ENCODE measurements around the gene MAMDC2.
"Not testable (repeated sequence)": the region's sequence is repeated elsewhere in the genome, so short reads cannot be mapped to it uniquely, and the experiment has no call there.

The MAMDC2 gene

DNA sequence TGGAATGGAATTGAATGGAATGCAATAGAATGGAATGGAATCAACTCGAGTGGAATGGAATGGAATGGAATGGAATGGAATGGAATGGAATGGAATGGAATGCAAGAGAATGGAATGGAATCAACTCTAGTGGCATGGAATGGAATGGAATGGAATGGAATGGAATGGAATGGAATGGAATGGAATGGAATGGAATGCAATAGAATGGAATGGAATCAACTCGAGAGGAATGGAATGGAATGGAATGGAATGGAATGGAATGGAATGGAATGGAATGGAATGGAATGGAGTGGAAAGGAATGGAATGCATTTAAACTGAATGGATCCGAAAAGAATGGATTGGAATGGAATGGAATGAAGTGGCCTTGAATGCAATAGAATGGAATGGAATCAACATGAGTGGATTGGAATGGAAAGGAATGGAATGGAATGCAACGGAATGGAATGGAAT is 5.5 kb upstream of the MAMDC2 start:
- not testable (repeated sequence) for DNase-seq

DNA sequence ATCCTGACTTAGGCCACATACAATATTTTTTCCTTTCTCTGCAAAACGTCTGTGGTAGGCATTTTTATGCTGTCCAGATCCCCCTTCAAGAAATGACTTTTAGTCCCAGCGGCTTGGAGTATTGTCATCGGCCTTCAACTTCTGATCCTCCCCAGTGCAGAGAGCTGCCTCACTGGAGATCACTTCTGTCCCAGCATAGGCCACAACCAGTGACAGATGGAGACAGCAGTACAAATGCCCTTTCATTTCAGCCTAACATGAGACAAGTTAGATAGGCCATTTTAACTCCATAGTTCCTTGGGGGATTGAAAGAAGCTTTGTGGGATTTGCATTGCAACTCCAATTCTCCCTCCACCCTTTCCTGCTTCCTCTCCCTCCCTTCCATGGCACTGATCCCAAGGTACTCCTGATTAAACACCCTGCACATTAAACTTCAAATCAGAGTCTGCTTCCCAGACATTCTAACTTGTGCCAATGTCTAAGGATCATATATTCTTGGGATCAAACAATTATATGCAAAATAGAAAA is 3.2 kb upstream of the MAMDC2 start:
- DNase-seq: no peak

- no peak for DNase-seq
These were observed 1.0 kb upstream of the MAMDC2 start for GRCh38 chr9:70042461-70043215.

- DNase-seq: no peak
These were observed 363 bp upstream of the MAMDC2 start for GRCh38 chr9:70043285-70043684.

- no peak for DNase-seq
These were observed 1.1 kb downstream of the MAMDC2 start for GRCh38 chr9:70044490-70045307.

GRCh38 chr9:70045452-70045851 is 1.8 kb downstream of the MAMDC2 start:
- no peak for DNase-seq

GRCh38 chr9:70046274-70047070 is 2.8 kb downstream of the MAMDC2 start:
- DNase-seq: no peak

DNA sequence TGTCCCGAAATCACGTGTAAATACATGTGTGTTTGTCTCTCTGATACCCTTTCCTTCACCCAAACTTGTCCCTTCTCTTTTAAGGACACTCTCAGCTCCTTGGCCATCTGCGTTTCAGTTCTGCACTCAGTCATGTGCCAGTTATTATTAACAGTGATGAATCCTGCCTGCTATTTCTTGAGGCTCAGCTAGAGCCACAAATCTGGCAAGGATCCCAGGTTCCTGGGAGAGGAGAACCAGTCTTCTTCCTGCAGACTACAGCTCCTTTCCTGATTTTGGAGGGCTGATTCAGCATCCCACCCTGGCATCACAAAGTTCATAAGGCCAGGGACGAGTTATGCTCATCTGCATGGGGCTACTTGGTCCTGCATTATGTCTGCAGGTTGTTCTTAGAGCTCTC is 5.6 kb downstream of the MAMDC2 start:
- DNase-seq: no peak

DNA sequence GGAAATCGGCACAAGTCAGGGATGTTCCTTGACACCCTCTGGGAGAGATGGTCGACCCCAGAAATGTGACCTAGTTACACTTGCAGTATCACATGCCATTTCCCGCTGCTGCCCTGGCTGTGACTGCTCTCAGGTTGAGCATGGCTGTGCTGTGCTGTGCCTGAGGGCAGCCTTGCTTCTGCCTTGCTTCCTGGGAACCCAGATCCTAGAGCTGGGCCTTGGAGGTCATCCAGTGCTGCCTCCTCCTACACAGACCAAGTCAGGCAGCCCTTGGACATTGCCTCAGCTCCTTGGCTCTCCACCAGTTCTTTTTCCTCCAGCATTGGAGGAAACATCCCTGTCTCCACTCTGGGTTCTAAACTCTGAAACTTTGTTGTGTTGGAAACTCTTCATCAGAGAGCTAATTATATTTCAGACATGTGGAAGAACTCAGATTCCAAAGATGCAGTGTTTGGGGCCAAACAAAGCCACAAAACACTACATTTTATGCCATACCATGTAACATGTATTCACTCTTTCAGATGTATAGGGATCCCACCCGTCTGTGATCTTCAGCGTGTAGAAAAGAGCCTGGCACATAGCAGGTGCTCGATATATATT is 6.1 kb downstream of the MAMDC2 start:
- no peak for DNase-seq

DNA sequence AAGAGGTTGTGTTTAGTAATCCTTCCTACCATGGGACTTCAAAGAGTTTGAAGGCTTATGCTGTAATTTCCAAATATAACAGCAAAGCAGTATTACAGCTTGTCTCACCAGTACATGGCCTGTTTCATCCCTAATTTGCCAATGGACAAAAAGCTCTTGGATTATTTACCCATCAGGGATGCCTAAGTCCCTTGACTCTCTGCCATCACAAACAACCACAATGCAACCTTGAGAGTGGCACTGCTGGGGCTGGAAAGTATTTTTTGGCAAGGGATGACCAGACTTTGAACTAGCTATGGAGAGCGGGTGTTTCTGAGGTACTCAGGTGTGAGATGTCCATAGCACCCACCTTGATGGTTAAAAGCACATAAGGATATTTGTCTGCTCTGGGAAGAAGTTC is 9.1 kb downstream of the MAMDC2 start:
- no peak for DNase-seq

- no peak for DNase-seq
These were observed 10.2 kb downstream of the MAMDC2 start for GRCh38 chr9:70053864-70054263.

- no peak for DNase-seq
These were observed 10.9 kb downstream of the MAMDC2 start for GRCh38 chr9:70054521-70054920.

DNA sequence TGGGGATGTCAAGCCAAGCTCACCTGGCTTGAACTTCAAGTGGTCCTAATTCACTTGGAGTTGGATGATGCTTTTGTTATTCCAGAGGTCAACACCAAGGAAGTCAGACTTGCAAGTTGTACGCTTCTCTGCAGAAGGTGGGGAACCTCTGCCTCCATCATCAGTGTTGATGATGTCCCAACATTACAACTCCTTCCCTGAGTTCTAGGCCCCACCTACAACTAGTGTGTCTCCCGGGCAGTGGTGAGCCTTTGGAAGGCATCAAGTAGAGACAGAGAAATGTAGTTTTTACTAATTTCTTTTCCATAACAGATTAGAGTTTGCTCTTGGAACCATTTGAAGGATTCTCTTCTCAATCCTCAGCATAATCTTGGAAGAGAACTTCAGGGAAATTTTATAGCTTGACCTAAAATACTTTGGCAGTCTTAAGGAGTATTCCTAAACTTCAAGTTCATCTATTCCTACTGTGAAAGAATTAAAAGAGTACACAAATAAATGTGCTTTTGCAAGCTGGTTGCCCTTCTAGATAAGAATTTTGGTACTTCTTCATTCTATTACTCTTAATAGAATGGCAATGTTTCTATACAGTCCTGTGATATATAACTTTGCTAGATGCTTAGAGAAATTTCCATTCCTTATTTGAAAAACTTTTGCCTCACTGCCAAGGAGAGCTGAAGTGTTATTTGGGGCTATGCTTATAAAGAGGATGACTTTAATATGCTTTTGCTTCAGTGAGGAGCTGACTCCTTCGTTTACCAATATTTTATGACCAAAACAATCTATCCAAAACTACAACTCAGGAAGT is 12.0 kb downstream of the MAMDC2 start:
- DNase-seq: no peak

- DNase-seq: no peak
These were observed 12.7 kb downstream of the MAMDC2 start for GRCh38 chr9:70056211-70056944.

- DNase-seq: no peak
These were observed 15.0 kb downstream of the MAMDC2 start for GRCh38 chr9:70058569-70059116.

- DNase-seq: no peak
These were observed 16.7 kb downstream of the MAMDC2 start for GRCh38 chr9:70060148-70060882.

GRCh38 chr9:70060883-70061507 is 17.3 kb downstream of the MAMDC2 start:
- no peak for DNase-seq

DNA sequence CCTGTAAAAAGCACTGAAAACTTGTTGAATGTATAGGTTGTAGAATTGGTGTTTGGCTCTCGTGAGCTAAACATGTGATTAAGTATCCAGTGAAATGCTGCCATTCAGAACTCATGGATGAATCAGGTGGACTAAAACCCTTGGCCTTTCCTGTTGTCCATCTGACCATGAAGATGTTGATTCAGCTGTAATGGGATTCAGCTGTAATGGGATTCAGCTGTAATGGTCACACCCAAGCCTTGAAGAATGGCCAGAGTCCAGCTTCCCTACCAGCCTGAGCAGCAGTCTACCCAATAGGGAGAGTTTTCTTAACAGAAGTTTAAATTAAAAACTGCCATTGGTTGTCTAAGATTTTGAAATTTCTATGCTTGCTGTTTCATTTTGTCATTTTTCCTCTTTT is 18.1 kb downstream of the MAMDC2 start:
- no peak for DNase-seq

DNA sequence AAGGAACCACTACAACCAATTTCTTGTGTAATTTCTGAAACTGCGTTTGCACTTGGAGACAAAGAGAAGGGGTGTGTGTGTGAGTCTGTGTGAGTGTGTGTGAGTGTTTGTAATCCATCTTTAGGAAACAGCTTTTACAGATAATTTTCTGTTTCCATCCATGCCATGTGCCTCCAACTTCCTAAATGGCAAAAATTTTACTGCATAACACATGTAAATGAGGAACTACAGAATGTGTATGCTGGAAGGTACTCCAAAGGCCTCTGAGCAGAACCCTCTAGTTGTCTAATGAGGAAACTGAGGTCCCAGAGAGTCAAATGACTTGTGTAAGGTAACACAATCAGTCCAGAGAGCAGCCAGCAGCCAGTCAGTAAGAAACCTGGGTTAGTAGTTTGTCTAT is 20.8 kb downstream of the MAMDC2 start:
- DNase-seq: no peak

- DNase-seq: no peak
These were observed 21.9 kb downstream of the MAMDC2 start for GRCh38 chr9:70065572-70065971.

All from CD4-positive, alpha-beta T cell treated with Interleukin-4 for 4 hours (primary cell).